Measurements from ENCODE around the gene INTS11.

The INTS11 gene

GRCh38 chr1:1287288-1288110 is 37.0 kb downstream of the INTS11 start:
- no peak for DNase-seq (ENCODE audit: low spot score)

- no peak for DNase-seq (ENCODE audit: low spot score)
Observed at GRCh38 chr1:1286313-1287261, 37.9 kb downstream of the INTS11 start.

GRCh38 chr1:1285611-1286311 is 38.7 kb downstream of the INTS11 start:
- no peak for DNase-seq (ENCODE audit: low spot score)

GRCh38 chr1:1285102-1285571 is 39.3 kb downstream of the INTS11 start:
- DNase-seq (ENCODE audit: low spot score): no peak

GRCh38 chr1:1284221-1285101 is 40.0 kb downstream of the INTS11 start:
- no peak for DNase-seq (ENCODE audit: low spot score)

GRCh38 chr1:1283821-1284220 is 40.6 kb downstream of the INTS11 start:
- no peak for DNase-seq (ENCODE audit: low spot score)

- no peak for DNase-seq (ENCODE audit: low spot score)
Observed at GRCh38 chr1:1282998-1283397, 41.5 kb downstream of the INTS11 start.

- DNase-seq (ENCODE audit: low spot score): no peak
Observed at GRCh38 chr1:1281533-1282321, 42.7 kb downstream of the INTS11 start.

- no peak for DNase-seq (ENCODE audit: low spot score)
Observed at GRCh38 chr1:1280782-1281481, 43.5 kb downstream of the INTS11 start.

GRCh38 chr1:1279028-1279427 is 45.4 kb downstream of the INTS11 start:
- DNase-seq (ENCODE audit: low spot score): no peak

- no peak for DNase-seq (ENCODE audit: low spot score)
Observed at GRCh38 chr1:1278620-1279019, 45.8 kb downstream of the INTS11 start.

GRCh38 chr1:1275836-1276235 is 48.6 kb downstream of the INTS11 start:
- DNase-seq (ENCODE audit: low spot score): no peak

- DNase-seq (ENCODE audit: low spot score): no peak
Observed at GRCh38 chr1:1274931-1275431, 49.5 kb downstream of the INTS11 start.

GRCh38 chr1:1274299-1274930 is 50.0 kb downstream of the INTS11 start:
- DNase-seq (ENCODE audit: low spot score): no peak

GRCh38 chr1:1273512-1274298 is 50.8 kb downstream of the INTS11 start, which contains the start of gene UBE2J2:
Gene UBE2J2 (minus strand): TSS chr1:1273854. CDS start chr1:1267992, 5,862 bp downstream.
- DNase-seq (ENCODE audit: low spot score): peak; percentile 75

- DNase-seq (ENCODE audit: low spot score): no peak
Observed at GRCh38 chr1:1273209-1273511, 51.3 kb downstream of the INTS11 start.

GRCh38 chr1:1272341-1273208 is 51.9 kb downstream of the INTS11 start:
- DNase-seq (ENCODE audit: low spot score): no peak
